NCI-H1694 (cell line): ENCODE results near the gene ILK.

Source experiments
- DNase-seq: peaks from one replicate; lab custom pipeline; 2025; lab: John Stamatoyannopoulos, UW

ILK gene

DNA sequence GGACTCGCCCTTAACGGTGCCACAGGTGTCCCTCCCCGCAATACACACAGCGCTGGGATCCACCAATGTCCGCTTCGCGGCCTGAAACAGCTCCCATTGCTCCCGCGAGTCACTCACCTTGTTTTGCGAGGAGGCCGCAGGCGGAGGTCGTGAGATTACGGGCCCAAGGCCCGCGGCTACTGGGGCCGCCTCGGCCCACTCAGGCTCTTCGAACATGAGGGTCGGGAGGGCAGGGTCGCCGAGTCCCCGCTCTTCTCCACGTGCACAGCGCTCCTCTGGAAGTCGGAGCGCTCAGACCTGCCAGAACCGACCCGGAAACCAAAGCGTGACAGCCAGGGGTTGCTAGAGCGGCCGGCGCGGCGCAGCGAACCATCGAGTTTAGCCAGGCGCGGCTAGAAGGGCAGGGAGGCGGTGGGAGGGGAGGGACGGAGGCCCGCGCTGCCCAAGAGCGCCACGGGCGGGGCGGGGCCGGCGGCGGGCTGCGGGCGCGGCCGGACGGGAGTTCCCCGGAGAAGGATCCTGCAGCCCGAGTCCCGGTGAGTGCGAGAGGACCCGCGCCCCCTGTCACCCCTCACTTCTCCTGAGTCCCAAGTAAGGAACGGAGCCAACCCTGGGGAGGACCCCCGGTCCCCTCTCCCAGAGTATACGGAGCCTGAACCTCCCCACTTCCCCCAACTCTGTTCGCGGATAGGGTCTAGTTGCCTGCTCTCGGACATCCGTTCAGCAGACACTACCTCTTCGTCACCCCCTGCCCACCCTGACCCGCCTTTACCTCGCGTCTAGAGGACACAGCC lies at the start of gene ILK, which contains the start of gene RRP8:
ILK (plus strand) TSS at position 488 of the 794 bp plus-strand sequence. CDS start 498 bp downstream, outside the sequence.
RRP8 (minus strand) TSS at position 330 of the 794 bp plus-strand sequence; CDS start at position 216, 114 bp downstream.
- peak; percentile 52 for DNase-seq

DNA sequence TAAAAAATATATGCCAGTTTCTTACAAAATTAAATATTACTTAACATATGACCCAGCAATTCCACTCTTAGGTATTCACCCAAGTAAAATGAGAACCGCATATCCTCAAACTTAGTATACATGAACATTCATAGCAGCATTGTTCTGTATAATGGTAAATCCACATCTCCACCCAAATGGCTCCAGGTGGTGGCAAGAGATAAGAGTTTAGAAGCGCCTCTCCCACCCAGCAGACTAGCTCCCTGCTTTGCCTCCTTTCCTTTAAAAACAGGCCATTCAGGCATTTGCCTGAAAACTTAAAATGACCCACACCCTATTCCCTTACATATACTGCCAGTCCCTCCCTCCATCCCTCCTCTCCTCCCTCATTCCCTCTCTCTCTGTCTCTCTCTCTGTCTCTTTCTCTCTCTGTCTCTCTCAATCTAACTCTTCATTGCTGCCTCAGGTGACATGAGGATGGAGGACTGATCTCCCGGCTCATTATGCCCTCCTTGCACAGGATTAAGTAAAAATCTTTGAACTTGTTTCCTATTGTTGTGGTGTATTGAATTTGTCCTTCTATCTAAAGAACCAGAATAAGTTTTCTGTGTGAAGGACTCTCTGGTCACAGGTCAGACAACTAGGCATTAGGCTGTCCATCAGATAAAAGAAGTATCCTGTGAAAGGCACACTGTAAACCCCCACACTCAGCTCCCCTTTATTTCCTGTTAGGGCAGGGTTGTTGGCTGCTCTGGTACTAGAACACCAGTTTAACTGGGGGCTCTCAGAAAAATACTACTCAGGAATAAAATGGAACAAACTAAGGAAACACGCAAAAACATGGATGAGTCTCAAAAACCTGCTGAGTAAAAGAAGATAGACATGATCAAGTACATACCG lies 48.5 kb upstream of the ILK start:
- DNase-seq = no peak

DNA sequence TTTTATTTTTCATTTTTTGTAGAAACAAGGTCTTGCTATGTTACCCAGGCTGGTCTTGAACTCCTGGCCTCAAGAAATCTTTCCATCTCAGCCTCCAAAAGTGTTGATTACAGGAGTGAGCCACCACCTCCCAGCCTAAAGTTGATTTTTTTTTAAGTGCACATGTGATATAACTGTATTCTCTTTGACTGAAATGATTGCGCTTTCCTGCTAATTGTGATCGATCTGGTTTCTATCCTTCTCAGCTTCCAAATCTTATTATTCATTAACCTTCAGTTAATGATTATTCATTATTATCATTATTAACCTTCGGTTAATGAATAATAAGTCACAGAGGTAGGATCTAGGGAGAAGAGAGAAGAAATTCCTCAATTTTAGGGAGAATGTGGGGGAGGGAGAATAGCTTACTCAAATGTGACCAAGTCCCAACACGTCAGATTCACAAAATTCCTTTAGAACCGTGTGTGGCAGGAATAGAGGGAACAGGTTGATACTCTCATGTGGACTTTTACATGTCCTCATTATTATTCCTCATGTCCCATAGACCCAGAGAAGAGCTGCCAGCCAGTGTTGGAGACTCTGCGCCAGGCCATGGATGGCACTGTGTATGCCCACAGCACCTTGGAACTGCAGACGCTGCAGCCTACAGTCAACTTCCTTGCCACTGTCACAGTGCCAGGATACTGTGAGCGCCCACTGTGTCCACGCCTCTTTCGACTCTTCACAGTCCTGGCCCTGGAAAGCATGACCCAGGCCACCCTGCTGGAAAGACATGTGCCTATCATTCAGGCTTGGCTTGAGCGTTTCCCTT lies 47.2 kb upstream of the ILK start:
- no peak for DNase-seq

DNA sequence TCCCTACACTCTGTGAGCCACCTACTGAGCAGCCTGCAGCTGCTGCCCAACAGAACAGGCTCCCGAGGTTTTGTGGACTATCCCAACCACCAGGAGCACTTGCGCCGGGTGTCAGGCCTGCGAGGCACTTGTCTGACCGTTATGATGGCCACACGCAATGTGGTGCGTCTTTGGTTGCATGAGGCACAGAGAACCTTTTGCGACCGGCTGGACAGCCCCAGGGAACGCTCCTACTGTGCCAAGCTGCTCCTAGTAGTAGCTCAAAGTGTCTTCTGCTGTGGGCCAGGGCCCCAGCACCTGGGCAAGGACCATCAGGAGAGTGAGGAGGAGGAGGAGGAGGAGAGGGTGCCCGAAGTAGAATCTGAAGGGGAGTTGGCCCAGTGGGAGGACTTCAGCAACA lies 46.5 kb upstream of the ILK start:
- no peak for DNase-seq

DNA sequence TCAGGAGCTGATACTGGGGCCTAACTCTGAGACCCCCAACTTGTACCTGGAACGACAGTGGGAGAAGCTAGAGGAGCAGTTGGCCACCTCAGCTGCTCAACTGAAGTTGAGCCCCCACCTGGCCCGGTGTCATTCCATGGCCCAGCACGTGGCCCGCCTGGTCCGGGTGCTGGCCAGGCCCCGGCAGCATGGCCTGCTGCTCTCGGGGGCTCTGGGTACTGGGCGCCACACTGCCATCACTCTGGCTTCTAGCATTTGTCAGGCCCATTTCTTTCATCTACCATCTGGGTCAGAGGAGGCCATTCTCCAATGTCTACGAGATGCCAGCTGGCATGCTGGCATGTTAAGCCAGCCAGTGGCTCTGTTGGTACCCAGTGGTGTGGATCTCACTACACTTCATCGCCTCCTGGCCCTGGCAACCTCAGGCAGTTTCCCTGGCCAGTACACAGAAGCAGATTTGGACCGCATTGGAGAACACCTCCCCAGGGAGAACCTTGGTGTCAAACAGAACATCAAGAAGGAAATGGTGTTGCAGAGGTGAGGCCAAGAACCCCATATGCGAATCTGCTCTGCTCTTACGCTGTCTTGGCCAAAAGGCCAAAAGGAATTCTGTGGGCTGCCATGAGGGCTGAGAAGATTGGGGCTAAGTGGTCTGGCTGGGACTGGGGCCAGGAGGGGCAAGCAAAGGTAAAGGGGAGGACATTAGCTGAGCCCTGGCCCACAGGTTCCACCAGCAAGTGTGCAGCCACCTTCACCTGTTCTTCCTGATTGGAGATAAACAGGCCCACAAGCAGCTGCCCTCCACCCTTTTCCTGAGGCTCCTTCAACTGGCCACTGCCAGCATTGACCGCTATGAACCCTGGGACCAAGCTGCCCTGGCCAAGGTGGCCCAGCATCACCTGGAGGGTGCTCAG lies 45.6 kb upstream of the ILK start:
- DNase-seq = no peak

- no peak for DNase-seq
Observed at GRCh38 chr11:6559369-6559768, 44.2 kb upstream of the ILK start.

DNA sequence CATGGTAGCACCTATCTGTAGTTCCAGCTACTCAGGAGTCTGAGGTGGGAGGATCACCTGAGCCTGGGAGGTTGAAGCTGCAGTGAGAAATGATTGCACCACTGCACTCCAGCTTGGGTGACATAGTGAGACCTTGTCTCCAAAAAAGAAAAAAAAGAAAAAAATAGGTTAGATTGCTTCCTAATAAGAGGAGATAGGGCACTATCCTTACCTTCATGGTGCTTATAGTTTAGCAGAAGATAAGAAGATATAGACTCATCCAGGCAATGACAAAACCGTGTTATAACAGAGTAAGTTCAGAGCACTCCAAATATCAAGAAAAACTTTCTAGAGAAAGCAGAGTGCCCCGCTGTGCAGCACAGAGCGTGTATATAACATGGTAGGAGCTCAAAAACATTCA lies 42.3 kb upstream of the ILK start:
- DNase-seq = no peak

DNA sequence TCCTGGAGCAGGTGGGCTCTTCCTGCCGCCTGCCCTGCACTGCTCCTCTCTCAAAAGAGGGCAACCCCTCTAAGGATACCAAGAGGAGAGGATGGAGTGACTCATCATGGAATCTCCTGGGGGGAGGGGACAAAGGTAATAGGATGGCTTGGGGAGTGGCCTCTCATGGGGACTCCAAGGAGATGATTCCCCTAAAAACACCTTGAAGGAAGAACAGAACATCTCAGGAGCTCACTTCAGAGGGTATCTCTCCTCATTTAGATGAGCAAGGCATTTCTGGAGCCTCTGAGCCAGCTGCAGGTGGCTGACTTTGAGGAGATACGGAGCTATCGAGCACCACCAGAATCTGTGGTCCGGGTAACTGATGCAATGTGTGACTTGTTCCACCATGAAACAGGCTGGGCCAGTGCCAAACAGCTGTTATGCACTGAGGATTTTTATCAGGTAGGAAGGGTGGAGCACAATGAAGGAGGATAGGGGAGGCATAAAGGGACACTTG lies 40.4 kb upstream of the ILK start:
- DNase-seq = no peak

DNA sequence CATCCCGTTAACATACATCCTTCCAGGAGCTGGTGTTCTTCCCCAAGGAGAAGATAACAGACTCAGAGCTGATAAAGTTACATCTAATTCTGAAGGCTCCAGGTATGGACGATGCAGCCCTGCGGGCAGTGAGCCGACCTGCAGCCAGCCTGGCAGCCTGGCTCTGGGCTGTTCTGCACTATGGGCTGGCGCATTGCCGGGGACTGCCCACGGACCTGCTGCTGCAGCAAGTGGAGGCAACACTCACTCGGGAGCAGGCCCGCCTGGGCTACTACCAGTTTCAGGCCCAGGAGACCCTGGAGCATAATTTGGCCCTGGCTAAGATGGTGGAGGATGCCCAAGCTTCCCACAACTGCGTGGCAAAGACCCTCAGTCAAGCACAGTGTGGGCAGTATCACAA lies 39.9 kb upstream of the ILK start:
- DNase-seq = no peak

DNA sequence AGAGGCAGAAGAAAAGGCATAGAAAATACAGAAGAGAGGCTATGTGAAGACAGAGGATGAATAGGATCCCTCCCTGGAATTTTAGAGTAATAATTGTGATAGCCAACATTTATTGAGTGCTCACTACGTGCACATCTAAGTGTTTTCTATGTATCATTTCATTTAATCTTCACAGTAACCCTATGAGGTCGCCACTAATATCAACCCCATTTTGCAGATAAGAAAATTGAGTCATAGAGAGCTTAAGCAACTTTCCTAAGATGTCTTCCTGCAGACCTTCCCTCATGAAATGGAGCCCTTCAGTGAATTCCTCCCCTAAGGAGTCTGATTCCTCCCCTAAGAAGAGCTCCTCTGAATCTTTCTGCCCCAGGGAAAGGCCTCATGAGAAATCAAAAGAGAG lies 38.2 kb upstream of the ILK start:
- no peak for DNase-seq

DNA sequence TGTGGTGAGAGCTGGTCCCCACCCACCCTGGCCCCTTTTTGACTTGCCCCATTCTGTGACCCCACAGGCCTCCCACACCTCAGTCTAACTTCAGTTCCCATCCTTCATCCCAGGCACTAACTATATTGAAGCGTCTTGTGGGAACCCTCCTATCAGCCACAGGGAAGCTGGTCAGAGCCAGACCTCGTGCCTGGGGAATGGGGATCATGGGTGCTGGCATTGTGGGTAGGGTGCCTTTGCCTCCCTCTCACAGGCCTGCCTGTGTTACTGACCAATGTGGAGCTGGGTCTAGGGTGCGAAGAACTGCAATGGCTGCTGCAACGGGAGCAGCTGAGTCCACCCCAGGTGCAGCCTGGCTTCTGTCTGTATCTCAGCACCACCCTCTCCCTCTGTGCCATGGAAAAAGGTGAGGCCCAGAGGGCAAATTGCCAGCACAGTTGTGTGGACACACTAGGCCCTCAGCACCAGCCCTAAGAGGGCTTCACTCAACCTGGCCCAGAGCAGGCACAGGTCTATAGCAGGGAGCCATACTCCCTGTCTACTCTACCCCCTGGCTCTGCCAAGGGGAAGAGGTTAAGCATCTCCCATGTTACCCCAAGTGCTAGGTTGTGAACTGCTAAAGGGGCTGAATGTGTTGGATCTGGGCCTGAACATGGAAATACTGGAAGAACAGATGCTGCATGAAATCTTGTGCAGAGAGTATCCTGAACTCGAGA lies 37.4 kb upstream of the ILK start:
- DNase-seq = no peak

DNA sequence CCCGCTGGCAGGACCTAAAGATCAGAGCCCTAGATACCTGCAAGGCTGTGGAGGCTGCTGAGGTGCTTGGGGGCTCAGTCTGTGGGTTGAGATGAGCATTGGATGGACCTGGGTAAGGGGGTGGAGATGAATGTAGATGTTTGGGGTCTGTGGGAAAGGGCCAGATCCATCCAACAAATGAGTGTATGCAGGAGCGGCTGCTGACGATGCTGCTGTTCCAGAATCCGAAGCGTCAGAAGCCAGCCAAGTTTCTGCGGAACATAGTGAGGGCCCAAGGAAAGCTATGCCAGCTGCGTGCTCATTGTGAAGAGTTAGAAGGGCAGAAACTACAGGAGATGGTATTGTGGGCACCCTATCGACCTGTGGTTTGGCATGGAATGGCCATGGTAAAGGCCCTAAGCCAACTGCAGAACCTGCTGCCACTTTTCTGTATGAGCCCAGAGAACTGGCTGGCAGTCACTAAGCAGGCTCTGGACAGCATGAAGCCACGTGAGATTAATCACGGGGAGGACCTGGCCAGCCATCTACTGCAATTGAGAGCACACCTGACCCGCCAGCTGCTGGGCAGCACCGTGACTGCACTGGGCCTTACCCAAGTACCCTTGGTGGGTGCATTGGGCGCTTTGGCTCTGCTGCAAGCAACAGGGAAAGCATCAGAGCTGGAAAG lies 36.7 kb upstream of the ILK start:
- no peak for DNase-seq

- no peak for DNase-seq
Observed at GRCh38 chr11:6567371-6567745, 36.2 kb upstream of the ILK start.

DNA sequence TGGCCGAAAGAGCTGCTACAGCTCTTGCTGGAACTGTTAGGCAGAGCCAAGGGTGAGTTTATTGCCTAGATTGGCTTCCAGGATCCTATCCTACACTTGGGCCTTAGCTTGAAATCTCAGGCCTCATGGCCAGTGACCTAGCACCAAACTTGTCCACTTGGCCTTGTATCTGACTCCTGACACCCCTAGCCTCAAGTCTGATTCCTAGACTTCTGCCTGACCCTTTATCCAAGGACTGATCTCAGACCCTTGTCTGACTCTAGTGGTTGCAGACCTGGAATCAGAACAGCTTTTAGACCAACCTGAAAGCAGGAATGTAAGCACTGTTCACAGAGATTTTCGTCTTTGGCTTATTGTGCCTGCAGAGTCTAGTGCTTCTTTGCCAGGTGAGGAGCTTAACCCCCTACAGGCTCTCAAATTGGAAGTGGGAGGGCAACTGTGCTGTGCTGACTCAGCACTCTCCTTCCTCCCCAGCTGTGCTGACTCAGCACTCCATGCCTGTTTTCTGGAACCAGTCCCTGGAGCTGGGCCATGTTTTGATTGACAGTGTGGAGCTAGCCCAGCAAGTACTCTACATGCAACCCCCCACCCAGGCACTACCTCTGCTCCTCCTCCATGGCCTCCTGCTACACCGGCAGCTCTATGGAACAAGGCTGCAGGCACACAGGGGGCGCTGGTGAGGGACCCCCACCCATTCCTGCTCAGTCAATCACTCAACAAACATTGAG lies 35.2 kb upstream of the ILK start:
- DNase-seq = peak; percentile 23

DNA sequence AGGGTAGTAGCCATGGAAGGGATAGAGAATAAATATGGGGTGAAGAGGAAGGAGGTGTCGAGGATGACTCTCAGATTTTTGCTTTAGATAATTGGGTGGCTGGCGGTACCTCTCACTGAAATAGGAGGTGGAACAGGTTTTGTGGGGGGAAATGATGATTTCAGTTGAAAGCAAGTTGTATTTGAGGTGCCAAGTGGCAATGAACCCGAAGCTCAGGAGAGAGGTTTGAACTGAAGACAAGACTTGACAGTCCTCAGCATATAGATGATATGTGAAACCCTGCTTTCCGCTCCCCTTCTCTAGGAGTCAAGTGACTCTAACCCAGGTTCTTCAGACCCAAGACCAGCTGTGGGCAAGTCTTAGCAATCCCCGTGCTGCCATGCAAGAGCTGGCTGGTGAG lies 33.9 kb upstream of the ILK start:
- DNase-seq = no peak

GRCh38 chr11:6570691-6571427 lies 32.7 kb upstream of the ILK start:
- no peak for DNase-seq

- DNase-seq = no peak
Observed at GRCh38 chr11:6571434-6572008, 32.1 kb upstream of the ILK start.

DNA sequence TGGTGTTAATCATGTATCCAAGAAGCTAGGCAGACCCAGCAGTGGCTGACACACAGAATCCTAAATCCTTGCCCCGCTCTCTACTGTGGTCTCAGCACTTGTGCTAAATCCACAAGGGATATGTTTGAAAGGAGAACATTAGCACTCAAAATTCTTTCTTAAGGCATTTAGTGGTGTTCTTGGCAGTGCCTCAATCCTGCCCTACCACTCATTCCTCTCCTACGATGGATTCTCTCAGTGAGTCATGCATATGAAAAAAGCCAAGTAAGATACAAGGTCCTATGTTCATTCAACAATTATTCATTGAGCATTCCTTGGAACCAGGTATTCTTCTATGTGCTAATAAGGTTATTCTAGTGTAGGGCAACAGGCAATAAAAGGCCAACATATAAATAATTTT lies 31.4 kb upstream of the ILK start:
- DNase-seq = no peak
